ENCODE data around the gene OAF.

Gene OAF

DNA sequence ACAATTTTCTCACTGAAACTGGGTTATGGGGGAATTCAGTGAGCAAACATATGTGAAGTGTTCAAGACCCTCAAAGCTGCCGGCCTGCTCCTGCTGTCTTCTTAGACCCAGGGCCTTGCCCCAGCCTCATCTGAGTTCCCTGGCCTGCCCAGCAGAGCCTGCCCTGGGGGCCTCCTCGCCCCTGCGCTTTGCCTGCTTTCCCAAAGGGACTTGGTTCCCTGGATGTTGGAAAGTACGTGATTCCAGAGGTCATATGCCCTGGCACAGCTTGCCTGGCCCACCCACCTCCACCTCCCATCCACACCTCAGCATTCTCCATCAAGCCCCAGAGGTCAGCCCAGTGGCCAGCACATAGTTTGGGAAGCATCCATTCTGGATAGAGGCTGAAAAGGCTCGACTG is 15.4 kb downstream of the OAF start:
- DNase-seq (ENCODE audit: low read depth), result no peak
- no peak overlapping the region for H3K4me3 ChIP-seq (ENCODE audit: control insufficient read depth, low read depth, low read length)
- TF ChIP-seq, protein P1, sequence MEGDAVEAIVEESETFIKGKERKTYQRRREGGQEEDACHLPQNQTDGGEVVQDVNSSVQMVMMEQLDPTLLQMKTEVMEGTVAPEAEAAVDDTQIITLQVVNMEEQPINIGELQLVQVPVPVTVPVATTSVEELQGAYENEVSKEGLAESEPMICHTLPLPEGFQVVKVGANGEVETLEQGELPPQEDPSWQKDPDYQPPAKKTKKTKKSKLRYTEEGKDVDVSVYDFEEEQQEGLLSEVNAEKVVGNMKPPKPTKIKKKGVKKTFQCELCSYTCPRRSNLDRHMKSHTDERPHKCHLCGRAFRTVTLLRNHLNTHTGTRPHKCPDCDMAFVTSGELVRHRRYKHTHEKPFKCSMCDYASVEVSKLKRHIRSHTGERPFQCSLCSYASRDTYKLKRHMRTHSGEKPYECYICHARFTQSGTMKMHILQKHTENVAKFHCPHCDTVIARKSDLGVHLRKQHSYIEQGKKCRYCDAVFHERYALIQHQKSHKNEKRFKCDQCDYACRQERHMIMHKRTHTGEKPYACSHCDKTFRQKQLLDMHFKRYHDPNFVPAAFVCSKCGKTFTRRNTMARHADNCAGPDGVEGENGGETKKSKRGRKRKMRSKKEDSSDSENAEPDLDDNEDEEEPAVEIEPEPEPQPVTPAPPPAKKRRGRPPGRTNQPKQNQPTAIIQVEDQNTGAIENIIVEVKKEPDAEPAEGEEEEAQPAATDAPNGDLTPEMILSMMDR (IDR thresholded peaks at IDR 0.05; ENCODE audit: control insufficient read depth, insufficient read depth, low read depth, low read length, missing control alignments), result no peak

GRCh38 chr11:120226714-120227113 is 15.9 kb downstream of the OAF start:
- DNase-seq (ENCODE audit: low read depth), result no peak
- TF ChIP-seq, protein P1 (IDR thresholded peaks at IDR 0.05; ENCODE audit: control insufficient read depth, insufficient read depth, low read depth, low read length, missing control alignments), result no peak
- no peak overlapping the region for H3K4me3 ChIP-seq (ENCODE audit: control insufficient read depth, low read depth, low read length)

GRCh38 chr11:120227228-120227852 is 16.5 kb downstream of the OAF start:
- DNase-seq (ENCODE audit: low read depth), result no peak
- H3K4me3 ChIP-seq (ENCODE audit: control insufficient read depth, low read depth, low read length), result no peak overlapping the region
- TF ChIP-seq, protein P1 (IDR thresholded peaks at IDR 0.05; ENCODE audit: control insufficient read depth, insufficient read depth, low read depth, low read length, missing control alignments), result no peak

GRCh38 chr11:120228794-120229384 is 18.1 kb downstream of the OAF start:
- DNase-seq (ENCODE audit: low read depth), result no peak
- TF ChIP-seq, protein P1 (IDR thresholded peaks at IDR 0.05; ENCODE audit: control insufficient read depth, insufficient read depth, low read depth, low read length, missing control alignments), result peak; percentile 22
- no peak overlapping the region for H3K4me3 ChIP-seq (ENCODE audit: control insufficient read depth, low read depth, low read length)

GRCh38 chr11:120229451-120230424 is 18.9 kb downstream of the OAF start:
- no peak overlapping the region for H3K4me3 ChIP-seq (ENCODE audit: control insufficient read depth, low read depth, low read length)
- no peak for DNase-seq (ENCODE audit: low read depth)
- TF ChIP-seq, protein P1 (IDR thresholded peaks at IDR 0.05; ENCODE audit: control insufficient read depth, insufficient read depth, low read depth, low read length, missing control alignments), result peak; percentile 64

GRCh38 chr11:120230433-120231071 is 19.7 kb downstream of the OAF start:
- H3K4me3 ChIP-seq (ENCODE audit: control insufficient read depth, low read depth, low read length), result no peak overlapping the region
- DNase-seq (ENCODE audit: low read depth), result no peak
- TF ChIP-seq, protein P1 (IDR thresholded peaks at IDR 0.05; ENCODE audit: control insufficient read depth, insufficient read depth, low read depth, low read length, missing control alignments), result no peak

All from AG09309 (cell line).